ENCODE data around the gene PPP1R2C. TPM values are rescaled to one million over a fixed set of nuclear protein-coding genes. Genes with fewer than 3 reads are reported as not detected.

The PPP1R2C gene
- total RNA-seq = not detected

GRCh38 chrX:42778096-42778495, at the start of gene PPP1R2C:
PPP1R2C (minus strand) TSS chrX:42778163; CDS start chrX:42778079, 84 bp downstream.
- peaks cover 9% of the 10 kb centered on the region for H3K9me3 Mint-ChIP-seq (ENCODE audit: insufficient read depth)
- no peak for ATAC-seq
- no peak within 1 kb of the TSS for H3K4me3 Mint-ChIP-seq
- ChIA-PET POLR2A (no interaction called here), CTCF (no interaction called here)
- H3K27ac Mint-ChIP-seq = no peak within 1 kb of the TSS
- no peak for DNase-seq
- peaks cover 2% of the 10 kb centered on the region for H3K4me1 Mint-ChIP-seq (ENCODE audit: low read depth)
- no peaks in the 10 kb centered on the region for H3K27me3 Mint-ChIP-seq (ENCODE audit: low read depth)
- peaks cover 6% of the 10 kb centered on the region for H3K36me3 Mint-ChIP-seq (ENCODE audit: low read depth)

GRCh38 chrX:42825201-42825600, 47.2 kb upstream of the PPP1R2C start:
- Mint-ChIP-seq H3K4me1 (ENCODE audit: low read depth) (no peaks in the 10 kb centered on the region), H3K27me3 (ENCODE audit: low read depth) (no peaks in the 10 kb centered on the region), H3K36me3 (ENCODE audit: low read depth) (peaks cover 5% of the 10 kb centered on the region), H3K27ac (no peak overlapping the region), H3K4me3 (no peak overlapping the region), H3K9me3 (ENCODE audit: insufficient read depth) (peaks cover 7% of the 10 kb centered on the region)
- CTCF ChIA-PET = no interaction called here
- POLR2A ChIA-PET = no interaction called here
- ATAC-seq = no peak
- DNase-seq = no peak

- no peak for DNase-seq
- no peaks in the 10 kb centered on the region for H3K27me3 Mint-ChIP-seq (ENCODE audit: low read depth)
- peaks cover 4% of the 10 kb centered on the region for H3K36me3 Mint-ChIP-seq (ENCODE audit: low read depth)
- ATAC-seq = no peak
- POLR2A ChIA-PET = no interaction called here
- CTCF ChIA-PET = no interaction called here
- H3K4me1 Mint-ChIP-seq (ENCODE audit: low read depth) = no peaks in the 10 kb centered on the region
- no peak overlapping the region for H3K4me3 Mint-ChIP-seq
- peaks cover 7% of the 10 kb centered on the region for H3K9me3 Mint-ChIP-seq (ENCODE audit: insufficient read depth)
- H3K27ac Mint-ChIP-seq = no peak overlapping the region
These were observed 46.6 kb upstream of the PPP1R2C start for GRCh38 chrX:42824541-42824940.

- DNase-seq (no peak), ATAC-seq (no peak)
- Mint-ChIP-seq H3K27ac (no peak overlapping the region), H3K27me3 (ENCODE audit: low read depth) (no peaks in the 10 kb centered on the region), H3K4me1 (ENCODE audit: low read depth) (no peaks in the 10 kb centered on the region), H3K9me3 (ENCODE audit: insufficient read depth) (peaks cover 7% of the 10 kb centered on the region), H3K36me3 (ENCODE audit: low read depth) (peaks cover 2% of the 10 kb centered on the region), H3K4me3 (no peak overlapping the region)
- CTCF ChIA-PET = no interaction called here
- POLR2A ChIA-PET = no interaction called here
These were observed 45.5 kb upstream of the PPP1R2C start for GRCh38 chrX:42823443-42823842.

- ATAC-seq = no peak
- CTCF ChIA-PET = no interaction called here
- POLR2A ChIA-PET = interaction anchor here (0.6 kb wide), 1 partner anchor 60 kb away, joined by 3 read pairs; no protein-coding TSS in a partner anchor
- no peak overlapping the region for H3K27ac Mint-ChIP-seq
- DNase-seq = no peak
- no peak overlapping the region for H3K4me3 Mint-ChIP-seq
- H3K9me3 Mint-ChIP-seq (ENCODE audit: insufficient read depth) = peaks cover 7% of the 10 kb centered on the region
- no peaks in the 10 kb centered on the region for H3K27me3 Mint-ChIP-seq (ENCODE audit: low read depth)
- no peaks in the 10 kb centered on the region for H3K4me1 Mint-ChIP-seq (ENCODE audit: low read depth)
- H3K36me3 Mint-ChIP-seq (ENCODE audit: low read depth) = peaks cover 2% of the 10 kb centered on the region
These were observed 44.0 kb upstream of the PPP1R2C start for GRCh38 chrX:42821803-42822443.

GRCh38 chrX:42818151-42818921, 40.4 kb upstream of the PPP1R2C start:
- Mint-ChIP-seq H3K4me3 (no peak overlapping the region), H3K27ac (no peak overlapping the region), H3K27me3 (ENCODE audit: low read depth) (no peaks in the 10 kb centered on the region), H3K4me1 (ENCODE audit: low read depth) (no peaks in the 10 kb centered on the region), H3K9me3 (ENCODE audit: insufficient read depth) (peaks cover 5% of the 10 kb centered on the region), H3K36me3 (ENCODE audit: low read depth) (peaks cover 8% of the 10 kb centered on the region)
- ChIA-PET CTCF (no interaction called here), POLR2A (no interaction called here)
- DNase-seq (no peak), ATAC-seq (no peak)

GRCh38 chrX:42809569-42809968, 31.6 kb upstream of the PPP1R2C start:
- no peak for ATAC-seq

GRCh38 chrX:42807393-42807792, 29.4 kb upstream of the PPP1R2C start:
- H3K27ac Mint-ChIP-seq = no peak overlapping the region
- DNase-seq (no peak), ATAC-seq (no peak)
- H3K4me1 Mint-ChIP-seq (ENCODE audit: low read depth) = no peaks in the 10 kb centered on the region
- no peak overlapping the region for H3K4me3 Mint-ChIP-seq
- no peaks in the 10 kb centered on the region for H3K27me3 Mint-ChIP-seq (ENCODE audit: low read depth)
- H3K9me3 Mint-ChIP-seq (ENCODE audit: insufficient read depth) = no peaks in the 10 kb centered on the region
- H3K36me3 Mint-ChIP-seq (ENCODE audit: low read depth) = no peaks in the 10 kb centered on the region
- ChIA-PET CTCF (interaction anchor here (0.5 kb wide), 1 partner anchor 588 kb away, joined by 3 read pairs; no protein-coding TSS in a partner anchor), POLR2A (no interaction called here)

More at GRCh38 chrX:42809569-42809968, 31.6 kb upstream of the PPP1R2C start:
- no peaks in the 10 kb centered on the region for H3K27me3 Mint-ChIP-seq (ENCODE audit: low read depth)
- POLR2A ChIA-PET = no interaction called here
- H3K27ac Mint-ChIP-seq = no peak overlapping the region
- no peak overlapping the region for H3K4me3 Mint-ChIP-seq
- H3K36me3 Mint-ChIP-seq (ENCODE audit: low read depth) = peaks cover 5% of the 10 kb centered on the region
- DNase-seq = no peak
- CTCF ChIA-PET = no interaction called here
- no peaks in the 10 kb centered on the region for H3K9me3 Mint-ChIP-seq (ENCODE audit: insufficient read depth)
- H3K4me1 Mint-ChIP-seq (ENCODE audit: low read depth) = no peaks in the 10 kb centered on the region

- Mint-ChIP-seq H3K36me3 (ENCODE audit: low read depth) (no peaks in the 10 kb centered on the region), H3K27ac (no peak overlapping the region), H3K4me3 (no peak overlapping the region), H3K9me3 (ENCODE audit: insufficient read depth) (no peaks in the 10 kb centered on the region), H3K27me3 (ENCODE audit: low read depth) (no peaks in the 10 kb centered on the region), H3K4me1 (ENCODE audit: low read depth) (no peaks in the 10 kb centered on the region)
- ChIA-PET CTCF (no interaction called here), POLR2A (no interaction called here)
- DNase-seq (no peak), ATAC-seq (no peak)
These were observed 26.6 kb upstream of the PPP1R2C start for GRCh38 chrX:42804524-42804923.

GRCh38 chrX:42803320-42803719, 25.4 kb upstream of the PPP1R2C start:
- H3K9me3 Mint-ChIP-seq (ENCODE audit: insufficient read depth) = no peaks in the 10 kb centered on the region
- no peaks in the 10 kb centered on the region for H3K36me3 Mint-ChIP-seq (ENCODE audit: low read depth)
- ChIA-PET POLR2A (no interaction called here), CTCF (no interaction called here)
- H3K27me3 Mint-ChIP-seq (ENCODE audit: low read depth) = no peaks in the 10 kb centered on the region
- ATAC-seq = no peak
- DNase-seq = no peak
- H3K4me1 Mint-ChIP-seq (ENCODE audit: low read depth) = no peaks in the 10 kb centered on the region
- no peak overlapping the region for H3K4me3 Mint-ChIP-seq
- H3K27ac Mint-ChIP-seq = no peak overlapping the region

GRCh38 chrX:42797651-42798269, 19.8 kb upstream of the PPP1R2C start:
- ChIA-PET POLR2A (no interaction called here), CTCF (no interaction called here)
- no peak overlapping the region for H3K27ac Mint-ChIP-seq
- H3K4me1 Mint-ChIP-seq (ENCODE audit: low read depth) = no peaks in the 10 kb centered on the region
- no peaks in the 10 kb centered on the region for H3K36me3 Mint-ChIP-seq (ENCODE audit: low read depth)
- no peak overlapping the region for H3K4me3 Mint-ChIP-seq
- H3K27me3 Mint-ChIP-seq (ENCODE audit: low read depth) = no peaks in the 10 kb centered on the region
- ATAC-seq = no peak
- no peak for DNase-seq
- H3K9me3 Mint-ChIP-seq (ENCODE audit: insufficient read depth) = no peaks in the 10 kb centered on the region

- Mint-ChIP-seq H3K9me3 (ENCODE audit: insufficient read depth) (peaks cover 13% of the 10 kb centered on the region), H3K4me3 (no peak overlapping the region), H3K4me1 (ENCODE audit: low read depth) (no peaks in the 10 kb centered on the region), H3K27ac (no peak overlapping the region), H3K27me3 (ENCODE audit: low read depth) (no peaks in the 10 kb centered on the region), H3K36me3 (ENCODE audit: low read depth) (peaks cover 7% of the 10 kb centered on the region)
- ChIA-PET POLR2A (no interaction called here), CTCF (no interaction called here)
- ATAC-seq (no peak), DNase-seq (no peak)
These were observed 5.5 kb upstream of the PPP1R2C start for GRCh38 chrX:42783451-42783850.

Measured in activated CD8-positive, alpha-beta T cell treated with anti-CD3 and anti-CD28 coated beads, Interleukin-2, amount 10 ng/mL, durations not matched to agents 7 days and 5 days (primary cell).